Middle frontal gyrus (tissue), 1 donor: ENCODE results near the gene RAPGEF5.

Experiments used
- DNase-seq: peaks from one replicate; pipeline ENCODE4 v3.0.0-alpha.2; 2015; ENCODE audit warnings: low spot score; ENCODE audit errors: extremely low spot score

The RAPGEF5 gene

DNA sequence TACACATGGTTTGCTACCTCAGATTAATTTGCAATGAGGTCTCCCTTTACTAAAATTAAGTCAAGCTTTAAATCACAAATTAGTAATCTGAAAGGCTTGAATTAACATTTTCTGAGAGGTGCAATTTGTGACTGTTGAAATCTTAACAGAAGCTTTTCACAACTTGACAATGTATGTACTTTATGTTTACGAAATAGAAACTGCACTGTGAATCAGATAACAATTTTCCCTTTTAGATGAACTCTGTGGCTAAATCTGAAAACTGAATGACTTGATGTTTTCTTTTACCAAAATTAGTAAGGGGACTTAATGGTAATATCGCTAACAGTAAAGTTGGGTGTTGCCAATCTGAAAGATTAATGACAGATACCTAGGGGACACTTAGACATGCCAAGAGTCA, 197.6 kb downstream of the RAPGEF5 start:
- DNase-seq: no peak

DNA sequence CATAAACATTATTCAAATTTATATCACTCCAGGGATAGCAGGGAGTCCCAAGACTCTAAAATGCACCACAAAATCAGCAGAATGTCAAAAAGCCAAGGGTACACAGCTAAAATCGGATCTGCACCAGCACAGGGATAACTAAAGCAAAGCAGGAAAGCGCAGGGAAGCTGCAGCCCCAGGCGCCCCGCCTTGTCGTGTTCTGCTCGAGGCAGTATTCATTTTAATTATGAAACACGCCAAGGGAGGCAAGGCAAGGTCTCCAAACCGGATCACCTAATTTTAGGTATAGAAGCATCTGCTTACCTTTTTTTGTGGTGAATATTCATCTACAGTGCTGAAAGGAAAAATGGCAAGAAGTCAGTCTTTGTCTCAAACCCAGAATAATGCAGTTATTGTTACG, 199.4 kb downstream of the RAPGEF5 start:
- no peak for DNase-seq

DNA sequence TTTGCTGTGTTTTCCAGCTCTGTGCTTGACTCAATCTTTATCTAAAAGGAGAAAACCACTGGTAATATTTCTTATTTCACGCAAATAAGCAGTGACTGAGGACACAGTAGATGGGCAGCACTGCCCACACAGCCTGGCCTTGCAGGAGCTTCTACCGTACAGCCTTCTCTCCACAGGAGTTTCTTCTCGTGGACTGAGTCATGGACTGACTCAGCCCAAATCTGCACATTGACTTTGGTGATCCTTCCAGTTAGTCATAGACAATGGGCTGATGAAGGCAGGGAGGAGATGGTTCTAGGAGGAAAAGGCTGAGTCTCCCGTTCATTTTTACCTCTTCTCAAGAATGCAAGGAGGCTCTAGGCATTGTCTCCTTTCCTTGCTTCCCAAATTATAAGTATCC, 200.7 kb downstream of the RAPGEF5 start:
- no peak for DNase-seq

DNA sequence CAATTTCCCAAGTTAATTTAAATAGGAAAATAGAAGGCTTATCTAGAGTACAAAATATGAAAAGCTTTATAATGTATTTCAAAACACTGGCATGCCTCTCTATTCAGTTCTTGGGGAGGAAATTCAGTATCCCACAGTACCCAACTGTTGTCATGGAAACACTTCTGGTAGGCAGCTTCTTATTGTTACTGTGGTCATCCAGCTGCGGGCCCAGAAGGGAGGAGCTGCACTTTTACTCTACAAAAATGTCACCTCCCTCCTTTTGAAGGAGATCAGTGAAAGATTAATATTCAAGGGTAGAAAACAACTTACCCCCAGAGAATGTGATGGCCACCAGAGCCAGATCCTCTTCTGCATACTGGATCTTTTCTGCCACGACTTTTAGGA, 202.8 kb downstream of the RAPGEF5 start:
- DNase-seq: no peak

- DNase-seq: no peak
These were observed 203.4 kb downstream of the RAPGEF5 start for GRCh38 chr7:22153432-22154142.

- no peak for DNase-seq
These were observed 204.3 kb downstream of the RAPGEF5 start for GRCh38 chr7:22152690-22153089.

DNA sequence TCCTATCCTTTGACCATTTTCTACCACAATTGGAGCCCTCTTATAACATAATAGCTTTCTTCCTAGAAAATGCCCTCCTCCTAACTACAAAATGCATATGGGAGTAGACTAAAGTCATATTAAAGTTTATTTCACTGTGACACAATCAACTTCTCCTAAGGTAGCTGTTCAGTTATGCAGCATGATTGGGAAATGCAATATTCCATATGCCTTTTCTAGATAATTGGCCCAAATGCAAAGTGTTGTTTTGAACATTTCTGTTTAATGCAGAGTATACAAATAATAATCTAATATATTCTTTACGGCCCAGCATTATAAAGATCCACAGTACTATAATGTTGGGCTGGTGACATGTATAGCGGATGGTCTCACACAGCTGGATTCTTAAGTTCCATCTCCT, 205.1 kb downstream of the RAPGEF5 start:
- no peak for DNase-seq

GRCh38 chr7:22150221-22150620, 206.7 kb downstream of the RAPGEF5 start:
- no peak for DNase-seq

GRCh38 chr7:22147868-22148267, 209.1 kb downstream of the RAPGEF5 start:
- no peak for DNase-seq

- DNase-seq: no peak
These were observed 209.9 kb downstream of the RAPGEF5 start for GRCh38 chr7:22146961-22147512.

- DNase-seq: no peak
These were observed 212.0 kb downstream of the RAPGEF5 start for GRCh38 chr7:22144950-22145349.

GRCh38 chr7:22143491-22143890, 213.5 kb downstream of the RAPGEF5 start:
- no peak for DNase-seq

DNA sequence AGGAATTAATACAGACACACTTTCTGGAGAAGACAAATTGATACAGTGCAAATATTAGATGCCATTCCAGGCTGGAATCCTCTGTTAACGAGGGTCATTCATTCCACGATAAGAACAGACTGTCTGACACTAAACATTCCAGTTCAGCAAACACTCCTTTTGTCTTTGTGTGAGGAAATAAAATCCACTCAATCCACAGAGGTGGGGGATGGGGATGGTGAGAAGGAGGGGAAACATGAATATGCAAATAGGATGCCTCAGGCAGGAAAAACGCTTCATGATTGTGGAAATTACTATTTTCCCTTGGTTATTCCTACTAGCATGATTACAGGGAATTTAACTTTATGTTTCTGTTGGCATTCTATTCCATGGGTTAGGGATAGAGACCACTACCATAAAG, 214.4 kb downstream of the RAPGEF5 start:
- no peak for DNase-seq

- DNase-seq: no peak
These were observed 215.6 kb downstream of the RAPGEF5 start for GRCh38 chr7:22141355-22141754.

DNA sequence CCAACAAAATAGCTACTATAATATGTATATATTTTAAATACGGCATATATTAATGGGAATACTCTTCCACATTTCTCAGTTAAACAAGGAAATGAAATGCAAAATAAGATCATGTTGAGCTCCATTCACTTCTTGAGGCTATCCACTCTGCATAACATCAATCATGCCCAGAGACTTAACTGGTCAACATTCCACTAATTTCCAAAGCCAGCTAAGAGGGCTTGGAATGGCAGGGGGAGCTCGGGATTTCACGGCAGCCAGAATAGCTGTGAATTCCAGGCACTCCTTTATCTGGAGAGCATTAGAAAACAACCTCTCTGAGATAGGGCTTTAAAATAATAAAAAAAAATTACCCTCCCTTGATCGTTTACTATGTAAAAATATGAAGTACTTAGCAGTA, 216.4 kb downstream of the RAPGEF5 start:
- no peak for DNase-seq

DNA sequence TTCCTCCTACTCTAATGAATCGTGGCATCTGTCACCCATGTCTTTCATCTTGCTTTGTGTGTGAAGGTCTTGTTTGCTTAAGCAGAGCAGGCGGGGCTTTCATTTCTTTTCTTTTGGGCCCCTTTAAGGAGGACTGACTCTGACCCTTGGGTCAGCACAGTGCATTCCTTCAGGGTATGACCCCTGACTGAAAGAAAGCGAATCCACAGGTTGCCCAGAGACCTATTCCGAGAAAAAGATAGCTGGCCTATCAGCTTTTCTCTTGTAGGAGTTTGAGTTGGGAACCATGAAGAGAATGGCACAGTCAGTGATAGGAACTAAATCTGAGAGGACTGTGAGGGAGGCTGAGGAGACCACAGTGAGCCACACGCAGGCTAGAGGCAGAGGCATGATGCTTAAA, 218.1 kb downstream of the RAPGEF5 start:
- no peak for DNase-seq

- DNase-seq: no peak
These were observed 218.8 kb downstream of the RAPGEF5 start for GRCh38 chr7:22138106-22138505.

DNA sequence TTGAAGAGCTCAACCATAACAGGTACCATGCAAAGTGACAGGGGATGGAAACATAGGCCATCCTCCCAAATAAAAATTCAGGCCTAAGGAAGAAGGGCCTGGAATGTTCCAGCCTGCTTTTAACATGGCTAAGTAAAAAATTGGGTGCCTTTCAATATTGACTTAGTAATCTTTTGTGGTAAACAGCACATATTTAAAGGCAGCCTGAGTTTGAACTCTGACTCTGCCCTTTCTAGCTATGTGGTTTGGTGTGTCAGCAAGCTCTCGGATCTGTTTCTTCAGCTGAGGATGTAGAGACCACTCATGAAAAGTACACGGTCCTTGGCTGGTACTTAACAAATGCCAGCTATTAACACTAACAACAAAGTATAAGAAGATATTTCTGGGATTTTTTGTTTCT, 219.5 kb downstream of the RAPGEF5 start:
- no peak for DNase-seq

GRCh38 chr7:22137026-22137425, 219.9 kb downstream of the RAPGEF5 start:
- no peak for DNase-seq

- no peak for DNase-seq
These were observed 227.0 kb downstream of the RAPGEF5 start for GRCh38 chr7:22129819-22130580.

DNA sequence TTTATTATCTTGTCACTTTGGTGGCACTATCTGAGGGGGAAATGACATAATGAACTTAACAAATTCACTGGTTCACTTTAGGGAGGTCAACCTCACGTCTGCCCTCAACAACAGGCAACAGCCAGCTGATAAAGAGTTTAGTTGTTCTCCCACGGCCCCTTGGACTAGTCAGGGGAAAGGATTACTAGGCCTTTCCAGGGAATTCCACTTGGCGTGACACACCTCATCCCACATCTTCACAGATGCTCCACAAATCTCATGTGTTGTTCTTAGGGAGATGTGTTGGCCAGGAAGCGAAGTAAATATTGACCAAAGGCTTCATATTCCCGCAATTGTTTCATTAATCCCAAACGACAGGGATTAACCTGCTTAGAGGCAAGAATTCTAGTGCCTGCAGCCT, 227.8 kb downstream of the RAPGEF5 start:
- DNase-seq: no peak

DNA sequence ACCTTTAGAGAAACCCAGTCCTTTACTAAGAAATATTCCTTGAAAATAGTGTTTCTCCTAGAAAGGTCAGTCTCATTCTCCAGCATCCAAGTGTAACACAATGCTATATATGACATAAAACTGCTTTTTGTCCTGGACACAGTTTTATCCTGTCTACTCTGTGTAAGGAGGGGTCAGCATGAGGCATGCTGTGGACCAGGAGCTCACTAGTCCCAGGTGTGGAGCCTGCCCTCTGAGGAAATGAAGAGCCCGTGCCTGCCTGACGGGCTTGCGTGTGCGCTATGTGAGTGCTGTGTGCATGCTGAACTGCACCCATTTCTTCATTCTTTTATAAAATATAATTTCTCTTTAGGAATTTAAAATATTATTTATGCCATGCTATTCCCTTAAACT, 228.4 kb downstream of the RAPGEF5 start:
- DNase-seq: no peak
